Stimulated activated CD4-positive, alpha-beta T cell treated with anti-CD3 and anti-CD28 coated beads, Interleukin-4, amount 100 ng/mL, for 48 hours (primary cell): ENCODE results near the gene TNRC6C.

ENCODE experiments used
- DNase-seq, 2 donors: peaks; one replicate each; pipeline ENCODE4 v3.0.0-alpha.2; 2020; ENCODE audit warnings: low read depth in 2 of 2

Gene TNRC6C

DNA sequence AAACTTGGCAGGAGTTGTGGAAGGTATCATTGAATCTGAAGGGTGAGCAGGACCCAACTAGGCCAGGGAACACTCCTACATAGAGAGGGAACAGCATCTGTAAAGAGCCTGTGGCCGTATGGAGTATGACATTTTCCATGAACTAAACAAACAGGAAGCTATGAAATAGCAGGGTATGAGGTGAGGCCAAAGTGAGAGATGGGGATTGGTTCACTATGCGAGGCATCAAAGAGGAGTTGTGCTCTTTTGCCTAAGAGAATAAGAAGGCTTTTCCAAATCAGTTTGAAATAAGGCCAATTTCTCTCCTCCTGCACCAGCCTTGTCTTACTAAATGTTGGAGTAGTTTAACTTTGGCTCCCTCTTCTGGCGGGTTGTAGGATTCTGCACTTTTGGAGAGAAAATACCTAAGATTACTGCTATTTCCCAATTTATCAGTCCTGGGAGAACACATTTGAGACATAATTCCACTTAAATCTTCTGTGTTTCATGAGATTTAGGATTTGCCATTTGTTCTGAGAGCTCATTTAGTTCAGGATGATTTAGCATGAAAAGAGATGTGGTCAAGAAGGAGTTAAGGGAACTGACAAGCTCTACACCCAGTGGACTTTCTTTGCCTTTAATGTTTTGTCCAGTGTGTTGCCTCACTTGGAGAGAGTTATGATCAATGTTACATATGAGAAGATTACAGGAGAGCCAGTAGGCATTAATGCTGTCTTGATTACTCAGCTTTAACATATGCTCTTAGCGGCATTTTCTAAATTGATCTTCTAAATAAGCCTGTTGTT lies 55.4 kb downstream of the TNRC6C start:
- peak; percentile 18 to 30 for DNase-seq

- DNase-seq = no peak
Measured at GRCh38 chr17:78014646-78015045, 56.1 kb downstream of the TNRC6C start.

DNA sequence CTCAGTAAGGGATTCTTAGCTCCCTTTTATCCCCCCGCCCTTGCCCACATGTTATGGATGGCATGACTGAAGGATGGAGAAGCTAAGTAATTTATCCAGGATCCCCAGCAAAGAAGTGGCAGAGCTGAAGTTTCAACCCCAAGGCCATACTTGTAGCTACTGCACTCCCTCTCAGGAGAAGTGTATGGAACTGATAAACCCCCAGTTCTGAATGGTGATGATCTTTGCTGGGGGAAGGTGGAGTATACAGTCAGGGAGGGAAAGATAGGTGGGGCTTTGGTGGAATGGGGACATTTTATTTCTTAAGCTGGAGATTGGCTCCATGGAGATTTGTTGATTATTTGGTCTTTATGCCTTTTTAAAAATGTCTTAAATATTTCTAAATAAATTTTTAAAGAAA lies 58.3 kb downstream of the TNRC6C start:
- no peak for DNase-seq

DNA sequence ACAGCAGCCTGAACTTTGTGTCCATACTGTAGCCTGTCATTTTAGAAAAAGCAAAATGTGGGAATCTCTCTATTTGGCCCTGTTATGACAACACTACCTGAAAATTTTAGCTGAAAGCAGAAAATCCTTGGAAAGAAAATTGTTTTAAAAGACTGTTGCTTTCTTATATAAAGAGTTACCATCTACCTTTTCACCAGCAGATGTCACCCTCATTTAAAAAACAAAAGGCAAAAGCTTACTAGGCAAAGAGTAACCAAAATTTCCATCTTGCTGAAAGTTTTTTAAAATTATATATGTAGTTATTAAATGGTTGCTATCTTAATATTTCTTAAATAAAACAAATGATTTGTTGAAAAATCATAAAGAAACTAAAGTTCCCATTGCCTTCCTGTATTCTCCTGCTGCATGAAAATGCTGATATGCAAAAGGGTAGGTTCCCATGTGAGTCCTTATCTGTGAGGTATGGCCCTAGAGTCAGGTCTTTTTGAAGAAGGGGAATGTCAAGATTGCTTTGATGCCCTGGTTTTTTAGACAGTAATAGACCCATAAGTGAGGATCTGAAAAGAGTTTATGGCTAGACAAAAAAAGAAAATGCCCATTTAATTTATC lies 61.0 kb downstream of the TNRC6C start:
- no peak for DNase-seq

- no peak for DNase-seq
Measured at GRCh38 chr17:78019976-78020716, 61.6 kb downstream of the TNRC6C start.

- no peak for DNase-seq
Measured at GRCh38 chr17:78020717-78021108, 62.2 kb downstream of the TNRC6C start.

- DNase-seq = no peak
Measured at GRCh38 chr17:78022425-78022824, 63.9 kb downstream of the TNRC6C start.

GRCh38 chr17:78023042-78023441 lies 64.5 kb downstream of the TNRC6C start:
- no peak for DNase-seq

GRCh38 chr17:78026381-78026780 lies 67.9 kb downstream of the TNRC6C start:
- no peak for DNase-seq

- DNase-seq = no peak
Measured at GRCh38 chr17:78027121-78027520, 68.6 kb downstream of the TNRC6C start.

GRCh38 chr17:78029697-78030096 lies 71.2 kb downstream of the TNRC6C start:
- DNase-seq = no peak

GRCh38 chr17:78031435-78031834 lies 72.9 kb downstream of the TNRC6C start:
- no peak for DNase-seq

GRCh38 chr17:78032166-78032565 lies 73.7 kb downstream of the TNRC6C start:
- DNase-seq = no peak

GRCh38 chr17:78034429-78035091 lies 76.1 kb downstream of the TNRC6C start:
- DNase-seq = no peak

DNA sequence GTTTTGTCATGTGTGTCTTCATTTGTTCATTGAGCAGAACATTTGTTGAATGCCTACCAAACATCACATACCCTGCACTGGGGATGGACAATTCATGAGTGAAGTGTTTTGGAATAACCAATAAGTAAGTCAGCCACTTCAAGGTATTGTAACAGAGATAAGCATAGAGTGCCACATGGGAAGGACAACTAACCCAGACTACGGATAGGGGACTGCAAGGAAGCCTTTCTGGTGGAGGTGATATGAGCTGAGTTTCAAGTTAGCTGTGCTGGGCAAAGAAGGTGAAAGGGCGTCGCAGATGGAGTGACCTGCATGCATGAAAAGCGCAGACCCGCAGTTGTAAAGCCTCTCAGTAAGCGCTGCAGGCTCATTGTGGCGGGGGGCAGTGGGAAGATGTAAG lies 78.8 kb downstream of the TNRC6C start:
- no peak for DNase-seq

DNA sequence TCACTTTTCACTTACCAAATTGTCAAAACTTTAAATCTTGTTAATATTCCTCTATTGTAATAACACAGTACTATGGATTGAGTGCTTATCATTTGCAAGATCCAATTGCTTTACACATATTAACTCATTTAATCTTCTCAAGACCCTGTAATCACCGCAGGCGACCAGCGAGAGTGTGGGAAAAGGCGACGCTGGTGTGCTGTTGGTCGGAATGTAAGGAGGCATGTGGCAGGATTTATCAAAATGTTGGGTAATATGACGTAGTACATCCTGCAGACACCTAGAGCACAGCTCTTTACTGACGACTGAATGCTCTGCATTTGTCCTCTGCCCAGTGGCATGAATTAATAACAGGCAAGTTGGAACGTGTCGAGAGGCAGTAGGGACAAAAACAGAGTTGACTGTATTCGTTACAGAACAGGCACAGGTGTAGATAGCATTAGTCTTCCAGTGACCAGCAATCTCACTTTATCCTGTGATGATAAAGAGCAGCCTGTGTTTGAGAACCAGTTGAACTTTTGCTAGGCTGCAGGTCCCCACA lies 80.3 kb downstream of the TNRC6C start:
- no peak for DNase-seq

DNA sequence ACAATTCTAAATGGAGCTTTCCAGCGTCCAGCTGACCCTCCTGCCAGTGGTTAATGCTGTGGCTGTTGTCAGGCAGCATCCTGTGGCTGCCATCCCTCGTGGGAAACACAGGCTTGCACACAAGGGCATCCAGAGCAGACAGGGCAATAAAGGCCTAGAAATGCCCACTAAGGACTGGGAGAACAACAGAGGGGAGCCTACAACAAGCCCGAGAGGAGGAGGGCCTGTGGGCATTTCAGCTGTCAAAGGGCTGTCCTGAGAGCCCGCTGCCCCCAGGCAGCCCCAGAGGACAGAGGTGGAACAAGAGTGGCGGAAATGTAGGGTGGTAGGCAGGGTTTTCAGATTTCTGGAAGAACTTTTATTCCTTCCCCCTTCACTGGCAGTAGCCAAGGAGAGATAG lies 81.1 kb downstream of the TNRC6C start:
- DNase-seq = no peak

DNA sequence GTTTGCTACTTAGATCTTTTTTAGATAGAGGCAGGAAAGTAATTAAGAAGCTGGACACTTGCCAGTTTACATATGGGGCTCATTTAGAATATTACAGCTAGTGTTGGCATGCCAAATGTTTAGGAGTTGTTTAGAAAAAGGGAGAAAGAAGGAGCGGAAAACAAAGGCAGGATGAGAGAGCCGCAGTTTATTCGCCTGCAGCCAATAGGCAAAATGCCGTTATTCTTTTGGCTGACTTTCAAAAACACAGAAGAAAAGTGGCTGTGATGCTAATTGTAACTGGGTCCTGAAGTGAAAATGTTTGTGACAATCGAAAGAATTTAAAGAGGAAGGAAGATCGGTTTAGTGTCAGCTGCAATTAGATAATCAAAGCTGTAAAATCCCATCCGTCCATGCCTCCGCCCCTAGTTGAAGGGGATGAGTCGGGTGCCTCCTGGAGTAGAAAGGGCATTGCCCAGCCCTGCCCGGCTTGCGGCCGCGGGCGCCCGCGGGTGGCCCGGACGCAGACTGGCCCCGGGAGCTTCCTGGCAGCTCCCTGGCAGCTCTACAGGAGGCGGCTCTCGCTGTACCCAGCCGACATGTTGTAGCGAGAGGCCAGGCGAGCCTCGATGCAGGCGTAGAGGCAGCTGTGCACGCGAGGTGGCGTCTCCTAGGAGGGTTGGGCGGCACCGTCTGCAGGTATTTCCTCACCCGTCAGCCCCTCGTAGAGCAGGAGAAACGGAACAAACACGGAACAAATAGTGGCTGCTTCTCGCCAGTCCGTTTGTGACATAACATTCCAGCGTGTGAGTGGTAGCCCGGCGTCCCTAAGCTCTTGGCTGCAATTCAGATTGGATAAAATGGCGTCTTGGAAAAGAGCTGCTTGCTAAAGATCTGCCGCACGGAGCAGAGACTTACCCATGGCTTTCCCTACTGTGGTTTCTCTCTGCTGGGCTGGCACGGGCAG lies 82.2 kb downstream of the TNRC6C start:
- DNase-seq = peak in 1 of 2 donors; percentile 3

- DNase-seq = no peak
Measured at GRCh38 chr17:78041386-78042179, 83.1 kb downstream of the TNRC6C start.

GRCh38 chr17:78042542-78042941 lies 84.0 kb downstream of the TNRC6C start:
- DNase-seq = no peak
